NT2/D1 (cell line): ENCODE data around the gene IGFBP6.

Experiments used
- SUZ12 ChIP-seq: IDR thresholded peaks from 2 replicates; pipeline ENCODE4 v1.6.1; 2011; ENCODE audit not compliant: insufficient read length, insufficient read depth; ENCODE audit errors: extremely low read depth
- YY1 ChIP-seq: IDR thresholded peaks from 2 replicates; pipeline ENCODE4 v1.6.1; 2011; ENCODE audit not compliant: insufficient read length, insufficient read depth
- ZNF274 ChIP-seq: IDR thresholded peaks from 2 replicates; pipeline ENCODE4 v1.6.1; 2011; ENCODE audit warnings: mild to moderate bottlenecking, low read depth, low read length

GRCh38 chr12:53067993-53068770, 29.3 kb upstream of the IGFBP6 start:
- TF ChIP-seq ZNF274, result no peak
- TF ChIP-seq YY1, result no peak
- TF ChIP-seq SUZ12, result no peak
